ENCODE measurements around the gene TMEM234.

The TMEM234 gene

DNA sequence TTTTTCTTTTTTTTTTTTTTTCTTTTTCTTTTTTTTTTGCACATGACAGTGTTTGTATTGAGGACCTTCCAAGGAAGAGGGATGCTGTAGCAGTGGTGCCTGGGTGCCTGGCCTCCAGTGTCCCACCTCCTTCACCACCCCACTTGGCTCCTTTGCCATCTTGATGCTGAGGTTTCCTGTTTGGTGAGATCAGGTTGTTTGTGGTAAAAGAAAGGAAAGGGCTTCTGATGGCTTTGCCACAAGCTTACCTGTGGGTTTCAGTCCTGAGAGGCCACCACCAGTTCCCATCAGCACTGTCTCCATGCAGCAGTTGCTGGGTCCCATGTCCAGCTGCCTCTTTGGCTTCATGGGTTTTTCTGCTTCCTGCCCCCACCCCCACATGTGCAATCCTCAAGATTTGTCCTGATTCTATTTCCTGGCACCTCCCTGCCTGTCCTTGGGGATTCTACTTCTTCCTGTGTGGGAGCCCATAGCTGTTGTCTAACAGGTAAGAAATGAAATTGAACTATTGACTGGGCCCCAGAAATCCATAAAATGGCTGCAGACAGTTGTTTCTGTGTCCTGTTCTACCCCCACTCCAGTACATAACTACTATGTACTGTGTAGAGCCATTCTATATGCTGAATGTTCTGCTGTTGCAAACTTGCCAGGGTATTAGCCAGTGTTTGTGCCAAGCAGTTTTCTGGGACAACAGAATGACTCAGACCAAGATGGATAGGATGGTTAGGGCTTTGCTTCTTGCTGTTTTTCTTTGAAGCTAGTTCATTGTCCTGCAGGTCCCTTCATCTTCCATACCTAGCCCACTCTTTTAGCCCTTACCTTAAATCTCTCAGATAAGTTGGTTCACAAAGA is 26.0 kb downstream of the TMEM234 start:
- ChIA-PET POLR2A (interaction anchor here (0.8 to 2.3 kb wide), 3 partner anchors 10 to 17 kb away, joined by 3 to 8 read pairs (median 7); partner anchors contain the start of genes IQCC and TXLNA), CTCF (interaction anchor here (0.6 to 1.4 kb wide), 2 partner anchors 19 to 32 kb away, joined by 4 to 6 read pairs; no protein-coding TSS in a partner anchor)
- TF ChIP-seq ZNF384 (IDR thresholded peaks at IDR 0.05) = no peak
- TF ChIP-seq FOXA1 (IDR thresholded peaks at IDR 0.05) = no peak
- no peak for TF ChIP-seq FOXK2 (IDR thresholded peaks at IDR 0.05)
- no peak for TF ChIP-seq SP1 (IDR thresholded peaks at IDR 0.05)
- TF ChIP-seq, protein P1, sequence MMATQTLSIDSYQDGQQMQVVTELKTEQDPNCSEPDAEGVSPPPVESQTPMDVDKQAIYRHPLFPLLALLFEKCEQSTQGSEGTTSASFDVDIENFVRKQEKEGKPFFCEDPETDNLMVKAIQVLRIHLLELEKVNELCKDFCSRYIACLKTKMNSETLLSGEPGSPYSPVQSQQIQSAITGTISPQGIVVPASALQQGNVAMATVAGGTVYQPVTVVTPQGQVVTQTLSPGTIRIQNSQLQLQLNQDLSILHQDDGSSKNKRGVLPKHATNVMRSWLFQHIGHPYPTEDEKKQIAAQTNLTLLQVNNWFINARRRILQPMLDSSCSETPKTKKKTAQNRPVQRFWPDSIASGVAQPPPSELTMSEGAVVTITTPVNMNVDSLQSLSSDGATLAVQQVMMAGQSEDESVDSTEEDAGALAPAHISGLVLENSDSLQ (IDR thresholded peaks at IDR 0.05) = no peak
- no peak for TF ChIP-seq ARNT (IDR thresholded peaks at IDR 0.05)
- TF ChIP-seq LEF1 (IDR thresholded peaks at IDR 0.05; ENCODE audit: borderline replicate concordance) = no peak
- TF ChIP-seq TARDBP (IDR thresholded peaks at IDR 0.05) = no peak
- no peak for TF ChIP-seq L3MBTL2 (conservative IDR thresholded peaks at IDR 0.05)
- no peak for TF ChIP-seq CTBP1 (IDR thresholded peaks at IDR 0.05; ENCODE audit: borderline replicate concordance)
- no peak for TF ChIP-seq BHLHE40 (IDR thresholded peaks at IDR 0.05; ENCODE audit: borderline replicate concordance)
- TF ChIP-seq FOXM1 (IDR thresholded peaks at IDR 0.05; ENCODE audit: borderline replicate concordance) = no peak
- TF ChIP-seq ELF4 (IDR thresholded peaks at IDR 0.05) = no peak
- TF ChIP-seq HDGF (IDR thresholded peaks at IDR 0.05; ENCODE audit: borderline replicate concordance) = no peak
- no peak for TF ChIP-seq NFRKB (IDR thresholded peaks at IDR 0.05)
- TF ChIP-seq SUZ12 (IDR thresholded peaks at IDR 0.05) = no peak
- no peak for DNase-seq (ENCODE audit: extremely low spot score)

DNA sequence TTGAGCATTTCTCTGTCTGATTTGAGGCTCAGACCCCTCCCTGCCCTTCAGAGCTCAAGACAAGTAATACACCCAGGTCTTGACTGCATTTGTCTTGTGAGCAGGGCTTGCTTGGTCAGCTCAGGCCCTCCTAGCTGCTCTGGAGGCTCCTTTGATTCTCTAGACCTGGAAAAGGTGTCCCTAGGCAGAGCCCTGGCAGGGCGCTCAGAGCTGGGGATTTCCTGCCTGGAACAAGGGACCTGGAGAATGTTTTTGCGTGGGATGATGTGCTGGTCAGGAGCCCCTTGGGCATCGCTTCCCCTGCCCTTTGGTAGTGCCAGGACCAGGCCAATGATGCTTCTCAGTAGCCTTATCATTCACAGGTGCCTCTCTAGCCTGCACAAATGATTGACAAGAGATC is 26.6 kb downstream of the TMEM234 start:
- no peak for DNase-seq (ENCODE audit: extremely low spot score)
- ChIA-PET CTCF (no interaction called here), POLR2A (interaction anchor here (0.8 to 2.3 kb wide), 2 partner anchors 10 to 17 kb away, joined by 3 to 8 read pairs; partner anchors contain the start of genes IQCC and TXLNA)
- TF ChIP-seq LEF1 (IDR thresholded peaks at IDR 0.05; ENCODE audit: borderline replicate concordance) (no peak), SP1 (IDR thresholded peaks at IDR 0.05) (no peak), NFRKB (IDR thresholded peaks at IDR 0.05) (no peak), ARNT (IDR thresholded peaks at IDR 0.05) (no peak), ZNF384 (IDR thresholded peaks at IDR 0.05) (no peak), SUZ12 (IDR thresholded peaks at IDR 0.05) (no peak)

DNA sequence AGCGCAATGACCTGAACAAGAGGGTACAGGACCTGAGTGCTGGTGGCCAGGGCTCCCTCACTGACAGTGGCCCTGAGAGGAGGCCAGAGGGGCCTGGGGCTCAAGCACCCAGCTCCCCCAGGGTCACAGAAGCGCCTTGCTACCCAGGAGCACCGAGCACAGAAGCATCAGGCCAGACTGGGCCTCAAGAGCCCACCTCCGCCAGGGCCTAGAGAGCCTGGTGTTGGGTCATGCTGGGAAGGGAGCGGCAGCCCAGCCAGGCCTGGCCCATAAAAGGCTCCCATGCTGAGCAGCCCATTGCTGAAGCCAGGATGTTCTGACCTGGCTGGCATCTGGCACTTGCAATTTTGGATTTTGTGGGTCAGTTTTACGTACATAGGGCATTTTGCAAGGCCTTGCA is 27.2 kb downstream of the TMEM234 start:
- CTCF ChIA-PET = no interaction called here
- no peak for TF ChIP-seq ARNT (IDR thresholded peaks at IDR 0.05)
- no peak for TF ChIP-seq TARDBP (IDR thresholded peaks at IDR 0.05)
- no peak for TF ChIP-seq CTBP1 (IDR thresholded peaks at IDR 0.05; ENCODE audit: borderline replicate concordance)
- no peak for TF ChIP-seq HDGF (IDR thresholded peaks at IDR 0.05; ENCODE audit: borderline replicate concordance)
- no peak for TF ChIP-seq LEF1 (IDR thresholded peaks at IDR 0.05; ENCODE audit: borderline replicate concordance)
- no peak for TF ChIP-seq SUZ12 (IDR thresholded peaks at IDR 0.05)
- TF ChIP-seq FOXK2 (IDR thresholded peaks at IDR 0.05) = no peak
- no peak for TF ChIP-seq FOXA1 (IDR thresholded peaks at IDR 0.05)
- TF ChIP-seq FOXM1 (IDR thresholded peaks at IDR 0.05; ENCODE audit: borderline replicate concordance) = no peak
- TF ChIP-seq ELF4 (IDR thresholded peaks at IDR 0.05) = no peak
- no peak for TF ChIP-seq SP1 (IDR thresholded peaks at IDR 0.05)
- POLR2A ChIA-PET = interaction anchor here (0.8 to 2.3 kb wide), 2 partner anchors 11 to 16 kb away, joined by 3 to 8 read pairs; partner anchors contain the start of genes IQCC and TXLNA
- no peak for DNase-seq (ENCODE audit: extremely low spot score)

DNA sequence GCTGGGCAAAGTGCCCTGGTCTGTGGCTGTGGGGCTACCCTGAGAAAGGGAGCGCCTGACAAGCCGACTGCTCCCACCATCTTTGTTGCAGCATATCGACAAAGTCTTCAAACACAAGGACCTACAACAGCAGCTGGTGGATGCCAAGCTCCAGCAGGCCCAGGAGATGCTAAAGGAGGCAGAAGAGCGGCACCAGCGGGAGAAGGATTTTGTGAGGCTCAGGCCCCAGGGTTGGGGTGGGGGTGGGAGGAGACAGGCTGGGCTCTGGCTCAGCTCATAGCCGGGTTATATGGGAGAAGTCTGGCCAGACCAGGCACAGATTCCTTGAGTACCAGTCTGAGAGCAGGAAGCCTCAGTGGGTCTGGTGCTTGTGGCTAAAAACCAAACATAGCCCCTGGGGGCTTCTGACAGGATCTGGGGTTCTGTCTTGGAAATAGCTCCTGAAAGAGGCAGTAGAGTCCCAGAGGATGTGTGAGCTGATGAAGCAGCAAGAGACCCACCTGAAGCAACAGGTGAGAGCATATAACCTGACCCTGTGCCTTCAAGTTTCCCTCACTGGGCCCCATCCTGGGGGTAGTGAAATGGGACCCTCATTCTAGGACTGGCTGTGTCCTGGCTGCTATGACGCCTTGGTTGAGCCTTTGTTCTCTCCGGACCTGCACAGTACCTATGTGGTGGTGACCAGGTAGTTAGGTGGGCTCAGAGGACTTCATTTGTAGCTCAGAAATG is 29.8 kb downstream of the TMEM234 start:
- ChIA-PET CTCF (interaction anchor here (0.5 to 0.6 kb wide), 2 partner anchors 76 to 478 kb away, joined by 4 read pairs; no protein-coding TSS in a partner anchor), POLR2A (interaction anchor here (1.5 to 2.0 kb wide), 3 partner anchors 8 to 13 kb away, joined by 5 to 15 read pairs (median 6); partner anchors contain the start of genes CCDC28B, IQCC and TXLNA)
- DNase-seq (ENCODE audit: extremely low spot score) = no peak
- TF ChIP-seq SUZ12 (IDR thresholded peaks at IDR 0.05) = no peak
- no peak for TF ChIP-seq ELF4 (IDR thresholded peaks at IDR 0.05)
- TF ChIP-seq BHLHE40 (IDR thresholded peaks at IDR 0.05; ENCODE audit: borderline replicate concordance) = no peak
- no peak for TF ChIP-seq FOXM1 (IDR thresholded peaks at IDR 0.05; ENCODE audit: borderline replicate concordance)
- no peak for TF ChIP-seq FOXA1 (IDR thresholded peaks at IDR 0.05)
- no peak for TF ChIP-seq ARNT (IDR thresholded peaks at IDR 0.05)
- no peak for TF ChIP-seq HDGF (IDR thresholded peaks at IDR 0.05; ENCODE audit: borderline replicate concordance)
- TF ChIP-seq, protein P1 (IDR thresholded peaks at IDR 0.05) = no peak
- no peak for TF ChIP-seq NFRKB (IDR thresholded peaks at IDR 0.05)
- no peak for TF ChIP-seq L3MBTL2 (conservative IDR thresholded peaks at IDR 0.05)
- TF ChIP-seq ZNF384 (IDR thresholded peaks at IDR 0.05) = no peak
- TF ChIP-seq SP1 (IDR thresholded peaks at IDR 0.05) = no peak
- no peak for TF ChIP-seq TARDBP (IDR thresholded peaks at IDR 0.05)
- TF ChIP-seq FOXK2 (IDR thresholded peaks at IDR 0.05) = no peak

DNA sequence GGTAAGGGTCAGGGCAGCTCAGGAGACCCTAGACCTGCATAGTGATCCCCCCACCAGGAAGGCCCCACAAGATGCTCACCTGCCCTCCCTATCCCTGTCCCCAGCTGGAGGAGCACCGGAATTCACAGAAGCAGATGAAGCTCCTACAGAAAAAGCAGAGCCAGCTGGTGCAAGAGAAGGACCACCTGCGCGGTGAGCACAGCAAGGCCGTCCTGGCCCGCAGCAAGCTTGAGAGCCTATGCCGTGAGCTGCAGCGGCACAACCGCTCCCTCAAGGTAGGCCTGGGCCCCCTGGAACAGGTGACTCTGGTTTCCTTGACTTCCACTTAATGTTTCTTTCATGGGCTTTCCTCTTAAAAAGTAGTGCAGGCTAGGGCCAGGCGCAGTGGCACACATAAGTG is 34.3 kb downstream of the TMEM234 start:
- no peak for DNase-seq (ENCODE audit: extremely low spot score)
- no peak for TF ChIP-seq FOXK2 (IDR thresholded peaks at IDR 0.05)
- TF ChIP-seq BHLHE40 (IDR thresholded peaks at IDR 0.05; ENCODE audit: borderline replicate concordance) = no peak
- TF ChIP-seq FOXA1 (IDR thresholded peaks at IDR 0.05) = no peak
- no peak for TF ChIP-seq ELF4 (IDR thresholded peaks at IDR 0.05)
- TF ChIP-seq HDGF (IDR thresholded peaks at IDR 0.05; ENCODE audit: borderline replicate concordance) = no peak
- POLR2A ChIA-PET = interaction anchor here (0.8 kb wide), 1 partner anchor 8 kb away, joined by 4 read pairs; the partner anchor contains the start of gene TXLNA
- CTCF ChIA-PET = no interaction called here

DNA sequence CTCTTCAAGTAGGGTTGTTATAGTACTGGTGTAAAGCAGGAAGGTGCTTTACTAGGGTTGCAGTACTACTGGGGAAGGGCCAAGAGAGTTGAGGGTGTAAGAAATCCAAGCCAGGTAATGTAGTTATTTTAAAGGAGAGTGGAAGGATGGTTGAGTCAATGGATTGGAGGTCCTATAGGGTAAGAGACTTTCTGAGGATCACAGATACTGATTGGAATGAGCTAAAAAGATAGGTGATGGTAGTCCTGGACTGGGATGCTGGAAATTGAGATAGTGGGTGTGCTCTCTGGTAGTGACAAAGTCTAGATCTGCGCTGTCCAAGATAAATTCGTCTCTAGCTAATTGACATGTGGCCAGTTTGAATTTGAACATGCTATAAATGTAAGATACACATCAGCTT is 35.7 kb downstream of the TMEM234 start:
- CTCF ChIA-PET = interaction anchor here (1.0 kb wide), 1 partner anchor 11 kb away, joined by 3 read pairs; no protein-coding TSS in a partner anchor
- TF ChIP-seq LEF1 (IDR thresholded peaks at IDR 0.05; ENCODE audit: borderline replicate concordance) (no peak), NFRKB (IDR thresholded peaks at IDR 0.05) (no peak), FOXK2 (IDR thresholded peaks at IDR 0.05) (no peak), ZNF384 (IDR thresholded peaks at IDR 0.05) (no peak), CTBP1 (IDR thresholded peaks at IDR 0.05; ENCODE audit: borderline replicate concordance) (no peak), SUZ12 (IDR thresholded peaks at IDR 0.05) (no peak), HDGF (IDR thresholded peaks at IDR 0.05; ENCODE audit: borderline replicate concordance) (no peak)
- POLR2A ChIA-PET = interaction anchor here (0.6 to 0.8 kb wide), 2 partner anchors 11 to 15 kb away, joined by 3 read pairs; no protein-coding TSS in a partner anchor
- DNase-seq (ENCODE audit: extremely low spot score) = no peak
